A549 (cell line): ENCODE data around the gene SLC22A14. TPM values are rescaled to one million over a fixed set of nuclear protein-coding genes. Genes with fewer than 3 reads are reported as not detected.

Experiments used
- ATAC-seq, 2 experiments: fragments of 200-7000 bp in 1 of 2; fragments of >200 bp in 1 of 2; cut with Nextera tagmentation in 1 of 2; cut with Tn5 transposase in 1 of 2; 3 replicates each; pipeline versions ENCODE4 v1.8.0 to v1.9.1; 2018 to 2020; ENCODE audit warnings: mild to moderate bottlenecking in 1 of 2, moderate library complexity in 1 of 2
- CTCF ChIA-PET: fragments of 300-600 bp; sonication (Branson Sonifier 250); formaldehyde crosslinking; extraction: SDS; loops from one replicate; lab custom pipeline; 2021; ENCODE audit warnings: antibody characterized with exemption, inconsistent platforms; lab: Yijun Ruan, JAX
- POLR2A ChIA-PET: fragments of 350-600 bp; formaldehyde crosslinking; extraction: SDS; loops from one replicate; lab custom pipeline; 2021; ENCODE audit warnings: antibody characterized with exemption, inconsistent platforms; lab: Yijun Ruan, JAX
- DNase-seq, 2 experiments: peaks; one replicate each; pipeline versions ENCODE4 v3.0.0 to v3.0.0-alpha.2; 2011 to 2016; ENCODE audit warnings: low read depth in 1 of 2, low spot score in 1 of 2
- FAIRE-seq: peaks from 2 replicates; lab custom pipeline; 2011; peaks lifted over from hg19 to GRCh38; lab: Jason Lieb, UNC
- H3K27ac ChIP-seq, 2 experiments: fragments of >200 bp; sonication (Bioruptor Twin); formaldehyde crosslinking; 3 replicates each; pipeline ENCODE4 v1.5.1; 2016 to 2017
- H3K4me1 ChIP-seq: fragments of >200 bp; sonication (Bioruptor Twin); formaldehyde crosslinking; 3 replicates; pipeline ENCODE4 v1.6.1; 2016
- H3K4me2 ChIP-seq: fragments of >200 bp; sonication (Bioruptor Twin); formaldehyde crosslinking; 3 replicates; pipeline ENCODE4 v1.6.1; 2016
- H3K4me3 ChIP-seq: fragments of >200 bp; sonication (Bioruptor Twin); formaldehyde crosslinking; 3 replicates; pipeline ENCODE4 v1.5.1; 2016
- H3K9me3 ChIP-seq: fragments of >200 bp; sonication (Bioruptor Twin); formaldehyde crosslinking; 3 replicates; pipeline ENCODE4 v1.6.1; 2016
- BHLHE40 ChIP-seq: IDR thresholded peaks from 2 replicates; pipeline ENCODE4 v1.6.1; 2012; ENCODE audit warnings: low read depth, low read length, inconsistent platforms
- CHD4 ChIP-seq: fragments of 200-600 bp; sonication (generic); IDR thresholded peaks from 2 replicates; pipeline ENCODE4 v1.6.1; 2016; ENCODE audit warnings: antibody characterized with exemption, mild to moderate bottlenecking, borderline replicate concordance
- EHMT2 ChIP-seq: fragments of 200-600 bp; sonication (generic); IDR thresholded peaks from 2 replicates; pipeline ENCODE4 v1.6.1; 2016; ENCODE audit warnings: antibody characterized with exemption, low read depth, mild to moderate bottlenecking, moderate library complexity
- EP300 ChIP-seq, 2 experiments: fragments of >200 bp; sonication (Bioruptor Twin); formaldehyde crosslinking; IDR thresholded peaks; 2 replicates in 1 of 2; 3 replicates in 1 of 2; pipeline ENCODE4 v1.6.1; 2016 to 2017
- FOSB ChIP-seq: fragments of 250-450 bp; sonication (Bioruptor Pico); IDR thresholded peaks from 2 replicates; pipeline ENCODE4 v1.5.0; 2020; ENCODE audit warnings: mild to moderate bottlenecking, moderate library complexity
- FOXS1 ChIP-seq: fragments of 250-450 bp; sonication (Bioruptor Pico); IDR thresholded peaks from 2 replicates; pipeline ENCODE4 v1.5.0; 2020; ENCODE audit warnings: mild to moderate bottlenecking, moderate library complexity
- HES2 ChIP-seq: fragments of >200 bp; sonication (Bioruptor Twin); formaldehyde crosslinking; IDR thresholded peaks from 2 replicates; pipeline ENCODE4 v1.6.1; 2016
- HOXA7 ChIP-seq: fragments of 250-450 bp; sonication (Bioruptor Pico); IDR thresholded peaks from 2 replicates; pipeline ENCODE4 v1.5.0; 2020; ENCODE audit warnings: mild to moderate bottlenecking, moderate library complexity
- HOXB5 ChIP-seq: fragments of 250-450 bp; sonication (Bioruptor Pico); IDR thresholded peaks from 2 replicates; pipeline ENCODE4 v1.5.0; 2020; ENCODE audit warnings: mild to moderate bottlenecking, moderate library complexity
- JUN ChIP-seq, 2 experiments: fragments of >200 bp; sonication (Bioruptor Twin); formaldehyde crosslinking; IDR thresholded peaks; 2 replicates in 1 of 2; 3 replicates in 1 of 2; pipeline ENCODE4 v1.6.1; 2016 to 2017
- MYC ChIP-seq: IDR thresholded peaks from 2 replicates; pipeline ENCODE4 v1.6.1; 2012; ENCODE audit warnings: mild to moderate bottlenecking, inconsistent platforms, low read length, improper control_type of control experiment, borderline replicate concordance
- NFE2L2 ChIP-seq: fragments of 150-350 bp; conservative IDR thresholded peaks from 2 replicates; pipeline ENCODE4 v1.6.1; 2014; ENCODE audit warnings: low read length
- NR3C1 ChIP-seq: fragments of >200 bp; sonication (Bioruptor Twin); formaldehyde crosslinking; IDR thresholded peaks from 3 replicates; pipeline ENCODE4 v1.6.1; 2017
- RARB ChIP-seq: fragments of 250-450 bp; sonication (Bioruptor Pico); IDR thresholded peaks from 2 replicates; pipeline ENCODE4 v1.8.0; 2021; ENCODE audit warnings: mild to moderate bottlenecking, moderate library complexity
- RCOR1 ChIP-seq: fragments of 150-350 bp; IDR thresholded peaks from 2 replicates; pipeline ENCODE4 v1.6.1; 2014; ENCODE audit warnings: antibody characterized with exemption, low read length, low read depth
- REST ChIP-seq: fragments of 200-600 bp; sonication (generic); IDR thresholded peaks from 2 replicates; pipeline ENCODE4 v1.6.1; 2016; ENCODE audit warnings: antibody characterized with exemption, mild to moderate bottlenecking, moderate library complexity
- ZFP36 ChIP-seq: fragments of 450-650 bp; IDR thresholded peaks from 2 replicates; pipeline ENCODE4 v1.6.1; 2014; ENCODE audit warnings: borderline replicate concordance; ENCODE audit not compliant: partially characterized antibody
- ZSCAN20 ChIP-seq: fragments of 250-450 bp; sonication (Bioruptor Pico); IDR thresholded peaks from 2 replicates; pipeline ENCODE4 v1.8.0; 2022; ENCODE audit warnings: mild to moderate bottlenecking, moderate library complexity
- WGBS: methylation state at CpG from one replicate; pipeline ENCODE4 v1.1.6; 2017; ENCODE audit errors: missing lambda C conversion rate; 5-methylcytosine and 5-hydroxymethylcytosine counted together
- polyA plus RNA-seq, 4 experiments: library from polyadenylated mRNA; depleted of rRNA in 3 of 4; stranded (reverse); fragments of >200 nt; fragmentation: RNase III in 1 of 4; extraction: RNeasy Plus Mini Kit Qiagen cat#74134 plus additional on column Dnase treatment in 1 of 4; gene quantifications; 2 replicates in 3 of 4; 3 replicates in 1 of 4; pipeline ENCODE4 v1.2.3, GENCODE V29; 2011 to 2017
- TF ChIP-seq, protein P1 (sequence below): fragments of 250-450 bp; sonication (Bioruptor Pico); IDR thresholded peaks from 2 replicates; pipeline ENCODE4 v1.5.0; 2021; ENCODE audit warnings: mild to moderate bottlenecking, moderate library complexity, borderline replicate concordance
- TF ChIP-seq, protein P2 (sequence below): fragments of 150-350 bp; IDR thresholded peaks from 2 replicates; pipeline ENCODE4 v1.6.1; 2014; ENCODE audit warnings: low read depth, mild to moderate bottlenecking, low read length
- TF ChIP-seq, protein P3 (sequence below): IDR thresholded peaks from 2 replicates; pipeline ENCODE4 v1.6.1; 2012
- TF ChIP-seq, protein P4 (sequence below): IDR thresholded peaks from 2 replicates; pipeline ENCODE4 v1.6.1; 2012; ENCODE audit warnings: low read depth, borderline replicate concordance

Gene SLC22A14
- polyA plus RNA-seq, 2 of the 4 experiments (the other 2 are of a cell fraction), result 0.04 TPM; not detected in 1

DNA sequence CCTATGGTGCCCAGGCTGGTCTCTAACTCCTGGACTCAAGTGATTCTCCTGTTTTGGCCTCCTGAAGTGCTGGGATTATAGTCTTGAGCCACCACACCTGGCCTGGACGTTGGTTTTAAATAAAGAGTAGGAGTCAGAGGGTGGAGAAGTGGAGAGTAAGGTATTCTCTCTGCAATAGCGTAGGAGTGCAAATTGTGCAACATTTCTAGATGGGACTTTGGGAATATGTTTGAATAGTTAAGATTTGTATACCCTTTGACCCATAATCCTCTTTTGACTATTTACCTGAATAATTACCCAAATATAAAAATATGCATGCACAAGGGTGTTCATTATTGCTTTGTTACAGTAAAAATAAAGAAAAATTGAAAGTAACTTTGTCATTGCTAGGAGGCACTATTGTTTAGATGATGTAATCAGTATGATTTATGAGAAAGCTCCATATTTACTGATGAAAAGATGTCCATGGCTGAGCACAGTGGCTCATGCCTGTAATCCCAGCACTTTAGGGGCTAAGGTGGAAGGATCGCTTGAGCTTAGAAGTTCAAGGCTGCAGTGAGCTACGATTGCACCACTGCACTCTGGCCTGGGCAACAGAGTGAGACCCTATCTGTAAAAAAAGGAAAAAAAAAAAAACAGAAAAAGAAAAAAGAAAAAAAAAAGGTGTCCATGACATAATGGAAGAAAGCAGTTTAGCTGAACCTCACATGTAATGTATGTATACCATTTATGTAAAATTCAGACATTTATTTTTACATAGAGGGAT, 49.3 kb downstream of the SLC22A14 start:
- CTCF ChIA-PET, result interaction anchor here (0.6 to 0.9 kb wide), 5 partner anchors 14 to 512 kb away, joined by 3 to 5 read pairs (median 3); partner anchors contain the start of gene XYLB
- ATAC-seq (no peak), DNase-seq (no peak), FAIRE-seq (no peak)
- POLR2A ChIA-PET, result no interaction called here
- 47% methylated on average over 4 of the region's 4 CpGs for WGBS
- no peak overlapping the region for H3K27ac ChIP-seq
- H3K4me1 ChIP-seq, result peaks cover 5% of the 10 kb centered on the region; the same call in 1 of the 3 replicates
- H3K4me3 ChIP-seq, result no peak overlapping the region
- no peak for TF ChIP-seq FOXS1 (CRISPR knock-in tag)
- TF ChIP-seq HOXB5, result no peak
- TF ChIP-seq, protein P1, sequence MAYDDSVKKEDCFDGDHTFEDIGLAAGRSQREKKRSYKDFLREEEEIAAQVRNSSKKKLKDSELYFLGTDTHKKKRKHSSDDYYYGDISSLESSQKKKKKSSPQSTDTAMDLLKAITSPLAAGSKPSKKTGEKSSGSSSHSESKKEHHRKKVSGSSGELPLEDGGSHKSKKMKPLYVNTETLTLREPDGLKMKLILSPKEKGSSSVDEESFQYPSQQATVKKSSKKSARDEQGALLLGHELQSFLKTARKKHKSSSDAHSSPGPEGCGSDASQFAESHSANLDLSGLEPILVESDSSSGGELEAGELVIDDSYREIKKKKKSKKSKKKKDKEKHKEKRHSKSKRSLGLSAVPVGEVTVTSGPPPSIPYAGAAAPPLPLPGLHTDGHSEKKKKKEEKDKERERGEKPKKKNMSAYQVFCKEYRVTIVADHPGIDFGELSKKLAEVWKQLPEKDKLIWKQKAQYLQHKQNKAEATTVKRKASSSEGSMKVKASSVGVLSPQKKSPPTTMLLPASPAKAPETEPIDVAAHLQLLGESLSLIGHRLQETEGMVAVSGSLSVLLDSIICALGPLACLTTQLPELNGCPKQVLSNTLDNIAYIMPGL (CRISPR knock-in tag), result no peak
- no peak for TF ChIP-seq CHD4
- no peak for TF ChIP-seq ZFP36
- no peak for TF ChIP-seq HOXA7 (CRISPR knock-in tag)
- no peak for TF ChIP-seq ZSCAN20 (CRISPR knock-in tag)
- TF ChIP-seq, protein P2, sequence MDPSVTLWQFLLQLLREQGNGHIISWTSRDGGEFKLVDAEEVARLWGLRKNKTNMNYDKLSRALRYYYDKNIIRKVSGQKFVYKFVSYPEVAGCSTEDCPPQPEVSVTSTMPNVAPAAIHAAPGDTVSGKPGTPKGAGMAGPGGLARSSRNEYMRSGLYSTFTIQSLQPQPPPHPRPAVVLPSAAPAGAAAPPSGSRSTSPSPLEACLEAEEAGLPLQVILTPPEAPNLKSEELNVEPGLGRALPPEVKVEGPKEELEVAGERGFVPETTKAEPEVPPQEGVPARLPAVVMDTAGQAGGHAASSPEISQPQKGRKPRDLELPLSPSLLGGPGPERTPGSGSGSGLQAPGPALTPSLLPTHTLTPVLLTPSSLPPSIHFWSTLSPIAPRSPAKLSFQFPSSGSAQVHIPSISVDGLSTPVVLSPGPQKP, result no peak
- TF ChIP-seq BHLHE40, result no peak
- TF ChIP-seq NFE2L2, result no peak
- no peak for TF ChIP-seq RARB (CRISPR knock-in tag)
- no peak for TF ChIP-seq REST
- no peak for TF ChIP-seq FOSB (CRISPR knock-in tag)
- TF ChIP-seq JUN (IDR thresholded peaks at IDR 0.05), result no peak
- peaks cover 12% of the 10 kb centered on the region; the same call in 2 of the 3 replicates for H3K9me3 ChIP-seq
- no peak overlapping the region for H3K4me2 ChIP-seq

DNA sequence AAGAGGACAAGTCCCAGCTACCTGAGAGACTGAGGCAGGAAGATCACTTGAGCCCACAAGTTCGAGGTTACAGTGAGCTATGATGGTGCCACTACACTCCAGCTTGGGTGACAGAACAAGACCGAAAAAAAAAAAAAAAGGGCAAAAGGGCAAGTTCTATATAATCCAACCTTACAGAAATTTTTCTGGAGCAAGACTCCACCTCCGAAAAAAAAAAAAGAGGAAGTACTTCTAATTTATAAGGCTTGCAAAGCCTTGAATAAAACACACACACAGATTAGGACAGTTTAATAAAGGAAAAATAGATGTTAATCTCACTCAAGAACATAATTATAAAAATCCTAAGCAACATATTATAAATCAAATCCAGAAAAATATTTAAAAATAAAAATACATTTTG, 50.1 kb downstream of the SLC22A14 start:
- POLR2A ChIA-PET, result no interaction called here
- Histone ChIP-seq H3K9me3 (peaks cover 8% of the 10 kb centered on the region; the same call in 2 of the 3 replicates), H3K4me3 (no peak overlapping the region), H3K27ac (no peak overlapping the region), H3K4me2 (no peak overlapping the region), H3K4me1 (peaks cover 5% of the 10 kb centered on the region; the same call in 1 of the 3 replicates)
- WGBS, result 30% methylated on average over 3 of the region's 3 CpGs
- no peak for DNase-seq
- no peak for FAIRE-seq
- CTCF ChIA-PET, result interaction anchor here (0.6 to 0.7 kb wide), 4 partner anchors 14 to 511 kb away, joined by 3 to 5 read pairs (median 3); partner anchors contain the start of gene XYLB
- TF ChIP-seq HOXA7 (CRISPR knock-in tag), result no peak
- no peak for TF ChIP-seq RCOR1
- TF ChIP-seq, protein P3, sequence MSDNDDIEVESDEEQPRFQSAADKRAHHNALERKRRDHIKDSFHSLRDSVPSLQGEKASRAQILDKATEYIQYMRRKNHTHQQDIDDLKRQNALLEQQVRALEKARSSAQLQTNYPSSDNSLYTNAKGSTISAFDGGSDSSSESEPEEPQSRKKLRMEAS, result no peak
- TF ChIP-seq NR3C1, result no peak
- TF ChIP-seq, protein P4, sequence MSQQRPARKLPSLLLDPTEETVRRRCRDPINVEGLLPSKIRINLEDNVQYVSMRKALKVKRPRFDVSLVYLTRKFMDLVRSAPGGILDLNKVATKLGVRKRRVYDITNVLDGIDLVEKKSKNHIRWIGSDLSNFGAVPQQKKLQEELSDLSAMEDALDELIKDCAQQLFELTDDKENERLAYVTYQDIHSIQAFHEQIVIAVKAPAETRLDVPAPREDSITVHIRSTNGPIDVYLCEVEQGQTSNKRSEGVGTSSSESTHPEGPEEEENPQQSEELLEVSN, result no peak
- no peak for TF ChIP-seq REST
- TF ChIP-seq HES2, result no peak
- no peak for TF ChIP-seq EP300 (IDR thresholded peaks at IDR 0.05)
- TF ChIP-seq NFE2L2, result no peak
- no peak for TF ChIP-seq EHMT2
- no peak for TF ChIP-seq MYC
- no peak for TF ChIP-seq FOXS1 (CRISPR knock-in tag)
- ATAC-seq, result no peak
